PC-3 (cell line): ENCODE results near the gene DCAKD.

Source experiments
- CTCF ChIP-seq: fragments of 300-600 bp; sonication (generic); conservative IDR thresholded peaks from 2 replicates; pipeline ENCODE4 v1.5.1; 2017; ENCODE audit warnings: antibody characterized with exemption, low read depth, mild to moderate bottlenecking, low read length
- EZH2 ChIP-seq: fragments of 300-600 bp; sonication (generic); IDR thresholded peaks from one replicate; pipeline ENCODE4 v1.6.1; 2017; ENCODE audit warnings: antibody characterized with exemption, mild to moderate bottlenecking, low read length; ENCODE audit not compliant: unreplicated experiment
- EZH2phosphoT487 ChIP-seq: fragments of 300-600 bp; sonication (generic); IDR thresholded peaks from 2 replicates; pipeline ENCODE4 v1.6.1; 2018; ENCODE audit warnings: mild to moderate bottlenecking, antibody characterized with exemption, low read length, borderline replicate concordance

- TF ChIP-seq CTCF (no peak), EZH2phosphoT487 (no peak), EZH2 (no peak)
Measured at GRCh38 chr17:45086391-45086790, 35.0 kb upstream of the DCAKD start.
